ENCODE measurements around the gene PLAGL1. TPM values are rescaled to one million over a fixed set of nuclear protein-coding genes. Genes with fewer than 3 reads are reported as not detected.

Gene PLAGL1
- total RNA-seq, 1 experiment from 2014 or later, result 24.3 TPM

DNA sequence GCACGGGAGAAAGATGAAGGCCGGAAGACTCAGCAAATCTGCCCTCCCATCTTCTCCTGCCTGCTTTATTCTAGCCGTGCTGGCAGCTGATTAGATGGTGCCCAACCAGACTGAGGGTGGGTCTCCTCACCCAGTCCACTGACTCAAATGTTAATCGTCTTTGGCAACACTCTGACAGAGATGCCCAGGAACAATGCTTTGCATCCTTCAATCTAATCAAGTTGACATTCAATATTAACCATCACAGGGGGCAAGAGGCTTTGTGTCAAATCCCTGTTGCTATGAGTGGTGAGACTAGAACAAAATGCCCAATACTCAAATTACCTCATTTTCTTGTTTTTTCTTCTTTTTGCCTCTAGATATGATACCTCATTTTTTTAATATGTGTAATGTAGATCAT is 27.4 kb upstream of the PLAGL1 start:
- in situ Hi-C loops (cut with HindIII; ENCODE audit: low pct_unique_long_range_greater_than_20kb, low sequenced_read_pairs), result no loop called here
- Histone ChIP-seq H3K4me3 (ENCODE audit: low read depth in 2 of 2, low read length in 2 of 2) (no peak overlapping the region), H3K27ac (ENCODE audit: low read length) (no peak overlapping the region), H3K27me3 (ENCODE audit: control insufficient read depth, insufficient read depth, low read length) (no peaks in the 10 kb centered on the region), H3K4me1 (ENCODE audit: control insufficient read depth, insufficient read depth, low read length) (no peaks in the 10 kb centered on the region), H3K9me3 (ENCODE audit: control insufficient read depth, insufficient read depth, low read depth, low read length) (no peaks in the 10 kb centered on the region), H3K36me3 (ENCODE audit: control insufficient read depth, insufficient read depth, low read length) (no peaks in the 10 kb centered on the region)
- no TSS peak for BruUV-seq (replicated peaks)
- no peak for TF ChIP-seq POLR2AphosphoS5 (IDR thresholded peaks at IDR 0.05; ENCODE audit: low read depth, low read length)
- TF ChIP-seq SIN3A (IDR thresholded peaks at IDR 0.05; ENCODE audit: borderline replicate concordance, insufficient read depth, low read depth, low read length), result no peak
- TF ChIP-seq, protein P1, sequence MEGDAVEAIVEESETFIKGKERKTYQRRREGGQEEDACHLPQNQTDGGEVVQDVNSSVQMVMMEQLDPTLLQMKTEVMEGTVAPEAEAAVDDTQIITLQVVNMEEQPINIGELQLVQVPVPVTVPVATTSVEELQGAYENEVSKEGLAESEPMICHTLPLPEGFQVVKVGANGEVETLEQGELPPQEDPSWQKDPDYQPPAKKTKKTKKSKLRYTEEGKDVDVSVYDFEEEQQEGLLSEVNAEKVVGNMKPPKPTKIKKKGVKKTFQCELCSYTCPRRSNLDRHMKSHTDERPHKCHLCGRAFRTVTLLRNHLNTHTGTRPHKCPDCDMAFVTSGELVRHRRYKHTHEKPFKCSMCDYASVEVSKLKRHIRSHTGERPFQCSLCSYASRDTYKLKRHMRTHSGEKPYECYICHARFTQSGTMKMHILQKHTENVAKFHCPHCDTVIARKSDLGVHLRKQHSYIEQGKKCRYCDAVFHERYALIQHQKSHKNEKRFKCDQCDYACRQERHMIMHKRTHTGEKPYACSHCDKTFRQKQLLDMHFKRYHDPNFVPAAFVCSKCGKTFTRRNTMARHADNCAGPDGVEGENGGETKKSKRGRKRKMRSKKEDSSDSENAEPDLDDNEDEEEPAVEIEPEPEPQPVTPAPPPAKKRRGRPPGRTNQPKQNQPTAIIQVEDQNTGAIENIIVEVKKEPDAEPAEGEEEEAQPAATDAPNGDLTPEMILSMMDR (IDR thresholded peaks at IDR 0.05), result no peak
- no peak for TF ChIP-seq TCF7L2 (IDR thresholded peaks at IDR 0.05; ENCODE audit: low read depth, low read length)
- TF ChIP-seq, protein P2, sequence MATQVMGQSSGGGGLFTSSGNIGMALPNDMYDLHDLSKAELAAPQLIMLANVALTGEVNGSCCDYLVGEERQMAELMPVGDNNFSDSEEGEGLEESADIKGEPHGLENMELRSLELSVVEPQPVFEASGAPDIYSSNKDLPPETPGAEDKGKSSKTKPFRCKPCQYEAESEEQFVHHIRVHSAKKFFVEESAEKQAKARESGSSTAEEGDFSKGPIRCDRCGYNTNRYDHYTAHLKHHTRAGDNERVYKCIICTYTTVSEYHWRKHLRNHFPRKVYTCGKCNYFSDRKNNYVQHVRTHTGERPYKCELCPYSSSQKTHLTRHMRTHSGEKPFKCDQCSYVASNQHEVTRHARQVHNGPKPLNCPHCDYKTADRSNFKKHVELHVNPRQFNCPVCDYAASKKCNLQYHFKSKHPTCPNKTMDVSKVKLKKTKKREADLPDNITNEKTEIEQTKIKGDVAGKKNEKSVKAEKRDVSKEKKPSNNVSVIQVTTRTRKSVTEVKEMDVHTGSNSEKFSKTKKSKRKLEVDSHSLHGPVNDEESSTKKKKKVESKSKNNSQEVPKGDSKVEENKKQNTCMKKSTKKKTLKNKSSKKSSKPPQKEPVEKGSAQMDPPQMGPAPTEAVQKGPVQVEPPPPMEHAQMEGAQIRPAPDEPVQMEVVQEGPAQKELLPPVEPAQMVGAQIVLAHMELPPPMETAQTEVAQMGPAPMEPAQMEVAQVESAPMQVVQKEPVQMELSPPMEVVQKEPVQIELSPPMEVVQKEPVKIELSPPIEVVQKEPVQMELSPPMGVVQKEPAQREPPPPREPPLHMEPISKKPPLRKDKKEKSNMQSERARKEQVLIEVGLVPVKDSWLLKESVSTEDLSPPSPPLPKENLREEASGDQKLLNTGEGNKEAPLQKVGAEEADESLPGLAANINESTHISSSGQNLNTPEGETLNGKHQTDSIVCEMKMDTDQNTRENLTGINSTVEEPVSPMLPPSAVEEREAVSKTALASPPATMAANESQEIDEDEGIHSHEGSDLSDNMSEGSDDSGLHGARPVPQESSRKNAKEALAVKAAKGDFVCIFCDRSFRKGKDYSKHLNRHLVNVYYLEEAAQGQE (IDR thresholded peaks at IDR 0.05; ENCODE audit: insufficient read depth in 1 of 2, low read depth in 2 of 2, low read length in 1 of 2), result no peak
- ChIA-PET POLR2A (no interaction called here), CTCF (no interaction called here)
- intact Hi-C loops (cut with micrococcal nuclease; ENCODE audit: unreplicated experiment), result no loop called here
- no peak for DNase-seq (ENCODE audit: low read depth, low spot score)
- ATAC-seq, result no peak

DNA sequence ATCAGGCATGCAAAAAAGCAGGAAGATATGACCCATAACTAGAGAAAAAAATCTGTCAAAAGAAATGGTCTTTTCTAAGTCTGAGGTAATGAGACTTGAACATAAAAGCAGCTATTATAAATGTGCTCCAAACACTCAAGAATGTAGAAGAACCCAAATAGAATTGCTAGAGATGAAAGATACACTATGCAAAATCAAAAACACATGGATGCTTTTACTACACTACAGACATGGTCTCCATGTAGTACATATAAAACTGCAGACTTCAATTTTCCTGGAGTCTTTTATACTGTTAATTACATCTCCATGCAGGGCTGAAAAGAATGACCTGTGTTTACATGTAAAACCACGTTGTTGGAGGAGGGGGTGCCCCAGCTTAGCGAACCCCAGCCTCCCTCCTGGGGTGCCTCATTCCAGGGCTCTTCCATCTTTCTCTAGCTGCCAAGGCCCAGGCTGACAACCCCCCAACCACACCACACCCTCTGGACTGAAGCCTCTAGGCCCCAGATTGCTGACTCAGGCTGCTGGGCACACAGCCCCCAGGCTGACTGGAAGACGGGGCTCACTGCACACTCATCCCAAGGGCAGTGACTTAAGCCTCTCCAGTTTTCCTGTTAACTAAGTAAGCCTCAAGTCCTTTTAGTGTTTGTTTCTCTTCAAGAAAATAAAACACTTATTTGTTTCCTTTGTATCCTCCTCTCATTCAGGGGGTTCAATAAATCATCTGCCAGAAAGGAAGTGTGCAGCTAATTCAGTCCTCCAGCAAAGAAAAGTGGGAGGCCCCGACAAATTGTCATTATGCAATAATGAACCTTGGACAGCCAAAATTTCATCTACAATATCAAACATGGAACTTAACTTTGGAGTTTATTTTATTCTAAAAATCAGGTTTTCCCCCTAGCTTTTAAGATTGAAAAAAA is 26.0 kb upstream of the PLAGL1 start:
- in situ Hi-C loops (cut with HindIII; ENCODE audit: low pct_unique_long_range_greater_than_20kb, low sequenced_read_pairs), result no loop called here

More for the DNA sequence above, 26.0 kb upstream of the PLAGL1 start:
- POLR2A ChIA-PET, result no interaction called here
- intact Hi-C loops (cut with micrococcal nuclease; ENCODE audit: unreplicated experiment), result no loop called here
- DNase-seq (ENCODE audit: low read depth, low spot score) (no peak), ATAC-seq (no peak)
- H3K36me3 ChIP-seq (ENCODE audit: control insufficient read depth, insufficient read depth, low read length), result no peaks in the 10 kb centered on the region
- H3K27ac ChIP-seq (ENCODE audit: low read length), result no peak overlapping the region
- no TSS peak for BruUV-seq (replicated peaks)
- CTCF ChIA-PET, result no interaction called here
- H3K4me1 ChIP-seq (ENCODE audit: control insufficient read depth, insufficient read depth, low read length), result no peaks in the 10 kb centered on the region
- TF ChIP-seq POLR2AphosphoS5 (IDR thresholded peaks at IDR 0.05; ENCODE audit: low read depth, low read length) (no peak), SIN3A (IDR thresholded peaks at IDR 0.05; ENCODE audit: borderline replicate concordance, insufficient read depth, low read depth, low read length) (no peak), TCF7L2 (IDR thresholded peaks at IDR 0.05; ENCODE audit: low read depth, low read length) (no peak)
- TF ChIP-seq, protein P2 (IDR thresholded peaks at IDR 0.05; ENCODE audit: insufficient read depth in 1 of 2, low read depth in 2 of 2, low read length in 1 of 2), result no peak
- TF ChIP-seq, protein P1 (IDR thresholded peaks at IDR 0.05), result no peak
- H3K4me3 ChIP-seq (ENCODE audit: low read depth in 2 of 2, low read length in 2 of 2), result no peak overlapping the region
- no peaks in the 10 kb centered on the region; the same call in 1 of the 2 replicates for H3K27me3 ChIP-seq (ENCODE audit: control insufficient read depth, insufficient read depth, low read length)
- no peaks in the 10 kb centered on the region for H3K9me3 ChIP-seq (ENCODE audit: control insufficient read depth, insufficient read depth, low read depth, low read length)
